SH-SY5Y (cell line): Measurements from ENCODE around the gene HSPB6.

ENCODE experiments used
- GATA2 ChIP-seq: IDR thresholded peaks from 2 replicates; pipeline ENCODE4 v1.6.1; 2011; ENCODE audit warnings: mild to moderate bottlenecking, low read depth, low read length
- GATA3 ChIP-seq: IDR thresholded peaks from 2 replicates; pipeline ENCODE4 v1.6.1; 2011; ENCODE audit warnings: low read depth, mild to moderate bottlenecking, low read length, moderate library complexity

GRCh38 chr19:35760711-35761349 is 4.0 kb upstream of the HSPB6 start:
- TF ChIP-seq GATA2 (no peak), GATA3 (no peak)
